KMS-11 (cell line): ENCODE results near the gene ICAM1.

Experiments used
- H2AFZ ChIP-seq: fragments of 200-600 bp; sonication (generic); 2 replicates; pipeline ENCODE4 v1.6.1; 2016; ENCODE audit warnings: antibody characterized with exemption, mixed run types, low read depth
- H3K27ac ChIP-seq: fragments of 200-600 bp; sonication (generic); 2 replicates; pipeline ENCODE4 v1.6.1; 2016; ENCODE audit warnings: mild to moderate bottlenecking, mixed run types
- H3K27me3 ChIP-seq: fragments of 200-600 bp; sonication (generic); 2 replicates; pipeline ENCODE4 v1.6.1; 2017; ENCODE audit warnings: mild to moderate bottlenecking, low read depth, mixed run types, moderate library complexity; ENCODE audit not compliant: insufficient read depth
- H3K36me3 ChIP-seq: fragments of 200-600 bp; sonication (generic); 2 replicates; pipeline ENCODE4 v1.6.1; 2017; ENCODE audit warnings: mild to moderate bottlenecking, mixed run types; ENCODE audit not compliant: insufficient read depth
- H3K4me1 ChIP-seq: fragments of 200-600 bp; sonication (generic); 2 replicates; pipeline ENCODE4 v1.6.1; 2016; ENCODE audit warnings: mild to moderate bottlenecking, low read depth, mixed run types; ENCODE audit not compliant: poor library complexity, severe bottlenecking
- H3K4me2 ChIP-seq: fragments of 200-600 bp; sonication (generic); 2 replicates; pipeline ENCODE4 v1.7.0; 2016; ENCODE audit warnings: mild to moderate bottlenecking, mixed run types
- H3K4me3 ChIP-seq: fragments of 200-600 bp; sonication (generic); IDR thresholded peaks from 2 replicates; pipeline ENCODE4 v1.6.1; 2017; ENCODE audit warnings: low read depth, low read length, mixed read lengths; ENCODE audit not compliant: insufficient read depth
- H3K79me2 ChIP-seq: fragments of 200-600 bp; sonication (generic); 2 replicates; pipeline ENCODE4 v1.6.1; 2016; ENCODE audit warnings: low read depth, mixed run types; ENCODE audit not compliant: insufficient read depth
- H3K9ac ChIP-seq: fragments of 200-600 bp; sonication (generic); 2 replicates; pipeline ENCODE4 v1.6.1; 2016; ENCODE audit warnings: mild to moderate bottlenecking, mixed run types
- H4K20me1 ChIP-seq: fragments of 200-600 bp; sonication (generic); 2 replicates; pipeline ENCODE4 v1.6.1; 2016; ENCODE audit warnings: mild to moderate bottlenecking, mixed run types; ENCODE audit not compliant: insufficient read depth
- TF ChIP-seq, protein P1 (sequence below): fragments of 200-600 bp; sonication (generic); conservative IDR thresholded peaks from 2 replicates; pipeline ENCODE4 v1.6.1; 2017; ENCODE audit warnings: low read depth, mild to moderate bottlenecking, antibody characterized with exemption, low read length, moderate library complexity, mixed read lengths

The ICAM1 gene

DNA sequence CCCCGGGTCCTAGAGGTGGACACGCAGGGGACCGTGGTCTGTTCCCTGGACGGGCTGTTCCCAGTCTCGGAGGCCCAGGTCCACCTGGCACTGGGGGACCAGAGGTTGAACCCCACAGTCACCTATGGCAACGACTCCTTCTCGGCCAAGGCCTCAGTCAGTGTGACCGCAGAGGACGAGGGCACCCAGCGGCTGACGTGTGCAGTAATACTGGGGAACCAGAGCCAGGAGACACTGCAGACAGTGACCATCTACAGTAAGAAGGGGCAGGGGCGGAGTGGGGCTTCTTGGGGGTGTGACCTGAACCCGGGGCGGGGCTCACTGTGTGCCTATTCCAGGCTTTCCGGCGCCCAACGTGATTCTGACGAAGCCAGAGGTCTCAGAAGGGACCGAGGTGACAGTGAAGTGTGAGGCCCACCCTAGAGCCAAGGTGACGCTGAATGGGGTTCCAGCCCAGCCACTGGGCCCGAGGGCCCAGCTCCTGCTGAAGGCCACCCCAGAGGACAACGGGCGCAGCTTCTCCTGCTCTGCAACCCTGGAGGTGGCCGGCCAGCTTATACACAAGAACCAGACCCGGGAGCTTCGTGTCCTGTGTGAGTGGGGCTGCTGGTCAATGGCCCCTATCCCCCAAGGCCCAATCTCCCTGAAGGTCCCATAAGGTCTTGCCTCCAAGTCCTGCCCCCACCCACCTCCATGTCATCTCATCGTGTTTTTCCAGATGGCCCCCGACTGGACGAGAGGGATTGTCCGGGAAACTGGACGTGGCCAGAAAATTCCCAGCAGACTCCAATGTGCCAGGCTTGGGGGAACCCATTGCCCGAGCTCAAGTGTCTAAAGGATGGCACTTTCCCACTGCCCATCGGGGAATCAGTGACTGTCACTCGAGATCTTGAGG, 13.4 kb downstream of the ICAM1 start:
- TF ChIP-seq, protein P1, sequence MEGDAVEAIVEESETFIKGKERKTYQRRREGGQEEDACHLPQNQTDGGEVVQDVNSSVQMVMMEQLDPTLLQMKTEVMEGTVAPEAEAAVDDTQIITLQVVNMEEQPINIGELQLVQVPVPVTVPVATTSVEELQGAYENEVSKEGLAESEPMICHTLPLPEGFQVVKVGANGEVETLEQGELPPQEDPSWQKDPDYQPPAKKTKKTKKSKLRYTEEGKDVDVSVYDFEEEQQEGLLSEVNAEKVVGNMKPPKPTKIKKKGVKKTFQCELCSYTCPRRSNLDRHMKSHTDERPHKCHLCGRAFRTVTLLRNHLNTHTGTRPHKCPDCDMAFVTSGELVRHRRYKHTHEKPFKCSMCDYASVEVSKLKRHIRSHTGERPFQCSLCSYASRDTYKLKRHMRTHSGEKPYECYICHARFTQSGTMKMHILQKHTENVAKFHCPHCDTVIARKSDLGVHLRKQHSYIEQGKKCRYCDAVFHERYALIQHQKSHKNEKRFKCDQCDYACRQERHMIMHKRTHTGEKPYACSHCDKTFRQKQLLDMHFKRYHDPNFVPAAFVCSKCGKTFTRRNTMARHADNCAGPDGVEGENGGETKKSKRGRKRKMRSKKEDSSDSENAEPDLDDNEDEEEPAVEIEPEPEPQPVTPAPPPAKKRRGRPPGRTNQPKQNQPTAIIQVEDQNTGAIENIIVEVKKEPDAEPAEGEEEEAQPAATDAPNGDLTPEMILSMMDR, result no peak
- no peak overlapping the region for H3K4me3 ChIP-seq
- no peak overlapping the region for H3K27ac ChIP-seq
- no peak overlapping the region for H2AFZ ChIP-seq
- H3K4me1 ChIP-seq, result peaks cover 5% of the 10 kb centered on the region
- no peaks in the 10 kb centered on the region for H3K79me2 ChIP-seq
- H3K27me3 ChIP-seq, result no peaks in the 10 kb centered on the region
- no peak overlapping the region for H3K4me2 ChIP-seq
- H3K36me3 ChIP-seq, result no peaks in the 10 kb centered on the region
- H3K9ac ChIP-seq, result no peak overlapping the region
- no peaks in the 10 kb centered on the region for H4K20me1 ChIP-seq

DNA sequence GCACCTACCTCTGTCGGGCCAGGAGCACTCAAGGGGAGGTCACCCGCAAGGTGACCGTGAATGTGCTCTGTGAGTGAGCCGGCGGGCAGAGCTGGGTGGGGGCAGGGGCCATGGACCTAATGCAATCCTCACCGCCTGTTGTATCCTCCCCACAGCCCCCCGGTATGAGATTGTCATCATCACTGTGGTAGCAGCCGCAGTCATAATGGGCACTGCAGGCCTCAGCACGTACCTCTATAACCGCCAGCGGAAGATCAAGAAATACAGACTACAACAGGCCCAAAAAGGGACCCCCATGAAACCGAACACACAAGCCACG, 14.0 kb downstream of the ICAM1 start:
- TF ChIP-seq, protein P1, result no peak
- Histone ChIP-seq H3K9ac (no peak overlapping the region), H3K36me3 (no peaks in the 10 kb centered on the region), H3K27me3 (peaks cover 3% of the 10 kb centered on the region; the same call in 1 of the 2 replicates), H3K4me2 (no peak overlapping the region), H3K27ac (no peak overlapping the region), H3K4me3 (no peak overlapping the region), H2AFZ (no peak overlapping the region), H3K79me2 (no peaks in the 10 kb centered on the region), H3K4me1 (peaks cover 5% of the 10 kb centered on the region), H4K20me1 (no peaks in the 10 kb centered on the region)

DNA sequence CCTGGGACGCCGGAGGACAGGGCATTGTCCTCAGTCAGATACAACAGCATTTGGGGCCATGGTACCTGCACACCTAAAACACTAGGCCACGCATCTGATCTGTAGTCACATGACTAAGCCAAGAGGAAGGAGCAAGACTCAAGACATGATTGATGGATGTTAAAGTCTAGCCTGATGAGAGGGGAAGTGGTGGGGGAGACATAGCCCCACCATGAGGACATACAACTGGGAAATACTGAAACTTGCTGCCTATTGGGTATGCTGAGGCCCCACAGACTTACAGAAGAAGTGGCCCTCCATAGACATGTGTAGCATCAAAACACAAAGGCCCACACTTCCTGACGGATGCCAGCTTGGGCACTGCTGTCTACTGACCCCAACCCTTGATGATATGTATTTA, 14.5 kb downstream of the ICAM1 start:
- Histone ChIP-seq H3K27ac (no peak overlapping the region), H3K4me3 (no peak overlapping the region), H2AFZ (no peak overlapping the region), H3K36me3 (no peaks in the 10 kb centered on the region), H3K9ac (no peak overlapping the region), H3K79me2 (no peaks in the 10 kb centered on the region), H3K4me2 (no peak overlapping the region), H3K27me3 (peaks cover 8% of the 10 kb centered on the region), H3K4me1 (peaks cover 7% of the 10 kb centered on the region), H4K20me1 (no peaks in the 10 kb centered on the region)
- TF ChIP-seq, protein P1, result no peak

DNA sequence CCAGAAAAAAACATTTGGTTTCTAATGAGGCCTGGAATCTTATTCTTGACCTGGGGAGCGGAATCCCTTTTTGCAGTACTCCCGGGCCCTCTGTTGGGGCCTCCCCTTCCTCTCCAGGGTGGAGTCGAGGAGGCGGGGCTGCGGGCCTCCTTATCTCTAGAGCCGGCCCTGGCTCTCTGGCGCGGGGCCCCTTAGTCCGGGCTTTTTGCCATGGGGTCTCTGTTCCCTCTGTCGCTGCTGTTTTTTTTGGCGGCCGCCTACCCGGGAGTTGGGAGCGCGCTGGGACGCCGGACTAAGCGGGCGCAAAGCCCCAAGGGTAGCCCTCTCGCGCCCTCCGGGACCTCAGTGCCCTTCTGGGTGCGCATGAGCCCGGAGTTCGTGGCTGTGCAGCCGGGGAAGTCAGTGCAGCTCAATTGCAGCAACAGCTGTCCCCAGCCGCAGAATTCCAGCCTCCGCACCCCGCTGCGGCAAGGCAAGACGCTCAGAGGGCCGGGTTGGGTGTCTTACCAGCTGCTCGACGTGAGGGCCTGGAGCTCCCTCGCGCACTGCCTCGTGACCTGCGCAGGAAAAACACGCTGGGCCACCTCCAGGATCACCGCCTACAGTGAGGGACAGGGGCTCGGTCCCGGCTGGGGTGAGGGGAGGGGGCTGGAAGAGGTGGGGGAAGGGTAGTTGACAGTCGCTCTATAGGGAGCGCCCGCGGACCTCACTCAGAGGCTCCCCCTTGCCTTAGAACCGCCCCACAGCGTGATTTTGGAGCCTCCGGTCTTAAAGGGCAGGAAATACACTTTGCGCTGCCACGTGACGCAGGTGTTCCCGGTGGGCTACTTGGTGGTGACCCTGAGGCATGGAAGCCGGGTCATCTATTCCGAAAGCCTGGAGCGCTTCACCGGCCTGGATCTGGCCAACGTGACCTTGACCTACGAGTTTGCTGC, 16.1 kb downstream of the ICAM1 start, which contains the start of gene ICAM4:
Gene ICAM4, plus strand, starts transcription at position 153 of the 935 bp plus-strand sequence. Its CDS starts 58 bp downstream, at position 211.
- H3K4me2 ChIP-seq, result no peak within 1 kb of the TSS
- H3K27ac ChIP-seq, result no peak within 1 kb of the TSS
- H2AFZ ChIP-seq, result no peak within 1 kb of the TSS
- TF ChIP-seq, protein P1, result no peak
- H3K4me1 ChIP-seq, result peaks cover 20% of the 10 kb centered on the region
- H3K4me3 ChIP-seq, result no peak within 1 kb of the TSS
- no peaks in the 10 kb centered on the region for H3K36me3 ChIP-seq
- H3K79me2 ChIP-seq, result no peaks in the 10 kb centered on the region
- no peak within 1 kb of the TSS for H3K9ac ChIP-seq
- no peaks in the 10 kb centered on the region for H4K20me1 ChIP-seq
- H3K27me3 ChIP-seq, result peaks cover 24% of the 10 kb centered on the region
